D721Med (cell line): Measurements from ENCODE around the gene COPB2.
"Not testable (repeated sequence)": the region's sequence is repeated elsewhere in the genome, so short reads cannot be mapped to it uniquely, and the experiment has no call there.

Experiments
- DNase-seq: peaks from one replicate; pipeline ENCODE4 v3.0.0; 2011; ENCODE audit warnings: low spot score; ENCODE audit not compliant: insufficient read length
- FAIRE-seq: peaks from 2 replicates; lab custom pipeline; 2011; peaks lifted over from hg19 to GRCh38; lab: Jason Lieb, UNC
- CTCF ChIP-seq: IDR thresholded peaks from 2 replicates; pipeline ENCODE4 v1.5.1; 2012; ENCODE audit warnings: mild to moderate bottlenecking, control low read depth; ENCODE audit not compliant: insufficient read depth; ENCODE audit errors: missing control alignments

The COPB2 gene

GRCh38 chr3:139340784-139341183 is 48.7 kb downstream of the COPB2 start:
- DNase-seq (no peak), FAIRE-seq (no peak)
- no peak for TF ChIP-seq CTCF

GRCh38 chr3:139339219-139339906 is 50.1 kb downstream of the COPB2 start:
- TF ChIP-seq CTCF = no peak
- no peak for DNase-seq
- FAIRE-seq = no peak

GRCh38 chr3:139338405-139338804 is 51.0 kb downstream of the COPB2 start:
- DNase-seq (no peak), FAIRE-seq (no peak)
- TF ChIP-seq CTCF = no peak

- FAIRE-seq, DNase-seq: not testable (repeated sequence)
Observed at GRCh38 chr3:139334675-139335074, 54.8 kb downstream of the COPB2 start.

- no peak for FAIRE-seq
- no peak for DNase-seq
- no peak for TF ChIP-seq CTCF
Observed at GRCh38 chr3:139332092-139332491, 57.4 kb downstream of the COPB2 start.

GRCh38 chr3:139329364-139329850 is 60.0 kb downstream of the COPB2 start:
- FAIRE-seq = no peak
- peak; percentile 99 for TF ChIP-seq CTCF
- peak; percentile 88 for DNase-seq

GRCh38 chr3:139328356-139328755 is 61.1 kb downstream of the COPB2 start:
- TF ChIP-seq CTCF = no peak
- DNase-seq = no peak
- no peak for FAIRE-seq
